GM10248 (cell line): ENCODE results near the gene CAPN1.

Experiments
- CTCF ChIA-PET: fragments of 300-600 bp; sonication (Branson Sonifier 250); formaldehyde crosslinking; extraction: SDS; loops from one replicate; lab custom pipeline; 2021; ENCODE audit warnings: antibody characterized with exemption; lab: Yijun Ruan, JAX
- POLR2A ChIA-PET: fragments of 350-650 bp; sonication (Branson Sonifier 250); formaldehyde crosslinking; extraction: SDS; loops from one replicate; lab custom pipeline; 2020; ENCODE audit warnings: antibody characterized with exemption; lab: Yijun Ruan, JAX
- DNase-seq: peaks from one replicate; pipeline ENCODE4 v3.0.0; 2012; ENCODE audit errors: extremely low spot score
- CTCF ChIP-seq: IDR thresholded peaks from 2 replicates; pipeline ENCODE4 v1.5.1; 2012; ENCODE audit warnings: mild to moderate bottlenecking, low read depth; ENCODE audit errors: extremely low read depth, missing control alignments, control extremely low read depth

Gene CAPN1

GRCh38 chr11:65209711-65210360 is 28.1 kb downstream of the CAPN1 start:
- TF ChIP-seq CTCF: no peak
- DNase-seq: peak; percentile 13
- ChIA-PET CTCF (interaction anchor here (1.0 to 4.1 kb wide), 4 partner anchors 15 to 120 kb away, joined by 3 to 20 read pairs (median 4); no protein-coding TSS in a partner anchor), POLR2A (no interaction called here)

GRCh38 chr11:65210361-65210731 is 28.6 kb downstream of the CAPN1 start:
- CTCF ChIA-PET: interaction anchor here (1.0 to 4.1 kb wide), 3 partner anchors 15 to 119 kb away, joined by 4 to 20 read pairs (median 5); no protein-coding TSS in a partner anchor
- TF ChIP-seq CTCF: no peak
- POLR2A ChIA-PET: no interaction called here
- DNase-seq: peak; percentile 7

GRCh38 chr11:65210748-65211147 is 29.0 kb downstream of the CAPN1 start:
- POLR2A ChIA-PET: no interaction called here
- peak; percentile 12 for DNase-seq
- TF ChIP-seq CTCF: no peak
- CTCF ChIA-PET: interaction anchor here (1.0 to 4.1 kb wide), 4 partner anchors 15 to 119 kb away, joined by 4 to 20 read pairs (median 10); no protein-coding TSS in a partner anchor

GRCh38 chr11:65211293-65212105 is 29.8 kb downstream of the CAPN1 start:
- peak; percentile 11 for DNase-seq
- ChIA-PET CTCF (interaction anchor here (0.9 to 4.1 kb wide), 5 partner anchors 8 to 122 kb away, joined by 3 to 20 read pairs (median 6); partner anchors contain the start of gene DPF2), POLR2A (interaction anchor here (0.6 to 1.2 kb wide), 2 partner anchors 294 to 545 kb away, joined by 4 to 7 read pairs; no protein-coding TSS in a partner anchor)
- TF ChIP-seq CTCF: no peak

GRCh38 chr11:65212226-65212801 is 30.6 kb downstream of the CAPN1 start:
- no peak for TF ChIP-seq CTCF
- CTCF ChIA-PET: interaction anchor here (0.7 to 4.1 kb wide), 7 partner anchors 9 to 121 kb away, joined by 3 to 20 read pairs (median 3); partner anchors contain the start of gene DPF2
- POLR2A ChIA-PET: interaction anchor here (0.6 to 1.2 kb wide), 2 partner anchors 293 to 544 kb away, joined by 4 to 7 read pairs; no protein-coding TSS in a partner anchor
- no peak for DNase-seq
